Lower leg skin (tissue), 4 donors: ENCODE data around the gene KCNG4. TPM values are rescaled to one million over a fixed set of nuclear protein-coding genes. Genes with fewer than 3 reads are reported as not detected.

Experiments used
- DNase-seq, 2 donors: peaks; one replicate each; pipeline ENCODE4 v3.0.0-alpha.2; 2019; ENCODE audit warnings: low spot score in 2 of 2
- H3K4me3 ChIP-seq: fragments of 200-600 bp; sonication (generic); 2 replicates; pipeline ENCODE4 v1.5.1; 2017; ENCODE audit warnings: mild to moderate bottlenecking, low read depth; ENCODE audit not compliant: poor library complexity, severe bottlenecking
- POLR2A ChIP-seq, 2 donors: fragments of 450-650 bp; IDR thresholded peaks; one replicate each; pipeline ENCODE4 v1.6.1; 2016 to 2017; ENCODE audit warnings: antibody characterized with exemption in 2 of 2, mild to moderate bottlenecking in 1 of 2, moderate library complexity in 1 of 2
- WGBS, 2 donors: methylation state at CpG; one replicate each; pipeline ENCODE4 v1.1.5; 2018; 5-methylcytosine and 5-hydroxymethylcytosine counted together
- intact Hi-C: fragments of 100-400 bp; cut with DNase I; formaldehyde crosslinking; loops from one replicate; pipeline ENCODE4 v1.15.0; 2023; ENCODE audit warnings: low total_unique reads
- total RNA-seq, 4 donors: library from RNA; depleted of rRNA; stranded (reverse); fragments of >200 nt; gene quantifications; one replicate each; pipeline ENCODE4 v1.1.0, GENCODE V29; 2016
- TF ChIP-seq, protein P1 (sequence below), 3 donors: fragments of 450-650 bp; IDR thresholded peaks; one replicate each; pipeline ENCODE4 v1.5.1; 2016; ENCODE audit warnings: antibody characterized with exemption in 3 of 3, mild to moderate bottlenecking in 3 of 3, moderate library complexity in 2 of 3

The KCNG4 gene
- total RNA-seq, 4 donors from 2014 or later: not detected

- DNase-seq: no peak
- TF ChIP-seq POLR2A (IDR thresholded peaks at IDR 0.05): no peak
- TF ChIP-seq, protein P1, sequence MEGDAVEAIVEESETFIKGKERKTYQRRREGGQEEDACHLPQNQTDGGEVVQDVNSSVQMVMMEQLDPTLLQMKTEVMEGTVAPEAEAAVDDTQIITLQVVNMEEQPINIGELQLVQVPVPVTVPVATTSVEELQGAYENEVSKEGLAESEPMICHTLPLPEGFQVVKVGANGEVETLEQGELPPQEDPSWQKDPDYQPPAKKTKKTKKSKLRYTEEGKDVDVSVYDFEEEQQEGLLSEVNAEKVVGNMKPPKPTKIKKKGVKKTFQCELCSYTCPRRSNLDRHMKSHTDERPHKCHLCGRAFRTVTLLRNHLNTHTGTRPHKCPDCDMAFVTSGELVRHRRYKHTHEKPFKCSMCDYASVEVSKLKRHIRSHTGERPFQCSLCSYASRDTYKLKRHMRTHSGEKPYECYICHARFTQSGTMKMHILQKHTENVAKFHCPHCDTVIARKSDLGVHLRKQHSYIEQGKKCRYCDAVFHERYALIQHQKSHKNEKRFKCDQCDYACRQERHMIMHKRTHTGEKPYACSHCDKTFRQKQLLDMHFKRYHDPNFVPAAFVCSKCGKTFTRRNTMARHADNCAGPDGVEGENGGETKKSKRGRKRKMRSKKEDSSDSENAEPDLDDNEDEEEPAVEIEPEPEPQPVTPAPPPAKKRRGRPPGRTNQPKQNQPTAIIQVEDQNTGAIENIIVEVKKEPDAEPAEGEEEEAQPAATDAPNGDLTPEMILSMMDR (IDR thresholded peaks at IDR 0.05): no peak
- intact Hi-C loops: no loop called here
- H3K4me3 ChIP-seq: no peak overlapping the region
- WGBS, 2 donors: 67 to 76% methylated on average over 8 of the region's 8 CpGs
These were observed 13.8 kb downstream of the KCNG4 start for GRCh38 chr16:84226026-84226425.

DNA sequence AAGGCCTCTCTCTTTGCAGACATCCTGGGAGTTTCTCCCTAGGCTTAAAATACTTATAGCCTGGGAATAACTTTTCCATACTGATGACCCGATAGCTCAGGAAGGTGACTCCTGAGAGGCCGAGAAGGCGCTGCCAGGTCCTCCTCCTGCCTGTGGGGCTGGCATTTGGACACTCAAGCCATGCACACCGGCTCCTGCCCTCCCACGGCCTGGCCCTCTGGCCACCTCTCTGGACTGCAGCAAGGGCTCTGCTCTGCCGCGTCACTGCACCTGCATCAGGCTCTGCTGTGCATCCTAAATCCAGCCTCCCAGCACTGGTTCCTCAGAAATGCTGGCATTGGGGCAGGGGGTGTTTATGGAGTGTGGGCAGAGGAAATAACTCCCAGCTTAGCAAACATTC is 14.2 kb downstream of the KCNG4 start:
- no peak overlapping the region for H3K4me3 ChIP-seq
- 79 to 91% methylated on average over 7 of the region's 7 CpGs for WGBS, 2 donors
- intact Hi-C loops: no loop called here
- TF ChIP-seq, protein P1 (IDR thresholded peaks at IDR 0.05): no peak
- TF ChIP-seq POLR2A (IDR thresholded peaks at IDR 0.05): no peak
- DNase-seq: no peak

- WGBS, 2 donors: 82 to 86% methylated on average over 3 of the region's 3 CpGs
- H3K4me3 ChIP-seq: no peak overlapping the region
- no peak for DNase-seq
- intact Hi-C loops: no loop called here
- TF ChIP-seq POLR2A (IDR thresholded peaks at IDR 0.05): no peak
- TF ChIP-seq, protein P1 (IDR thresholded peaks at IDR 0.05): no peak
These were observed 14.7 kb downstream of the KCNG4 start for GRCh38 chr16:84225126-84225525.

DNA sequence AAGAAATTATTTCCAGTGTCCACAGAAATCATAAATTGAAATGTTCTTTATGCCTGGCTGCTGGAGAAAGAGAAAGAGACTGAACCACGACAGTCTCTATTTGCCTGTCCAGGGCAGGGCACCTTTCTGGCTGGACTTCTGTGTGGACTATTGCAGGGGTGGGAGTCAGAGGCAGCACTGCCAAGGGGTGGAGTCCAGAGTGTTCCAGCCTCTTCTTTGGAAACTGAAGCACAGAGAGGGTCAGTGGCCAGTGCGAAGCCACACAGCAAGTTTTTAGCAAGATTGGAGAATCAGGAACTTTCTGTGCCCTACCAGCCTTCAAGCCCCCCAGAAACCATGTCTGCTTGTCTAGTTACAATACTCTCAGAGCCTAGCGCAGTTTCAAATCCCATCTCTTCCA is 15.3 kb downstream of the KCNG4 start:
- WGBS, 2 donors: 87 to 91% methylated on average over 3 of the region's 3 CpGs
- no peak overlapping the region for H3K4me3 ChIP-seq
- no peak for TF ChIP-seq POLR2A (IDR thresholded peaks at IDR 0.05)
- TF ChIP-seq, protein P1 (IDR thresholded peaks at IDR 0.05): no peak
- intact Hi-C loops: no loop called here
- DNase-seq: no peak

DNA sequence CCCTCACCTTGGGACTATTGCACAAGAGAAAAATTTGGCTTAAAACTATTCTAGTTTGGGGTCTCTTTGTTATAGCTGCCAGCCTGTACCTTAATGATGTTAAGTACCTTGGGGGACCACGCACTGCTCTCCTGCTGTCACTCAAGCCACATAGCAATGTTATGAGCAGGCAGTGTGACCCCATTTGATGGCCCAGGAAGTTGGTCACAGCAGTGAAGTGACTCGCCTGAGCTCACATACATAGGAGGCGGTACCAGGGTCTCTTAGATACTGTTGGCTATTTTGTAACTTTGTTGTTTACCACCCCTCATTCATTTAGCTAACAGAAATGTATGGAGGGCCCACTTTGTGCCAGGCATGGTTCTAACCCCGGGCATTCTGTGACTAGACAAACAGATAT is 16.4 kb downstream of the KCNG4 start:
- intact Hi-C loops: no loop called here
- no peak for DNase-seq
- no peak overlapping the region for H3K4me3 ChIP-seq
- TF ChIP-seq POLR2A (IDR thresholded peaks at IDR 0.05): no peak
- TF ChIP-seq, protein P1 (IDR thresholded peaks at IDR 0.05): no peak
- 88 to 96% methylated on average over 4 of the region's 4 CpGs for WGBS, 2 donors

DNA sequence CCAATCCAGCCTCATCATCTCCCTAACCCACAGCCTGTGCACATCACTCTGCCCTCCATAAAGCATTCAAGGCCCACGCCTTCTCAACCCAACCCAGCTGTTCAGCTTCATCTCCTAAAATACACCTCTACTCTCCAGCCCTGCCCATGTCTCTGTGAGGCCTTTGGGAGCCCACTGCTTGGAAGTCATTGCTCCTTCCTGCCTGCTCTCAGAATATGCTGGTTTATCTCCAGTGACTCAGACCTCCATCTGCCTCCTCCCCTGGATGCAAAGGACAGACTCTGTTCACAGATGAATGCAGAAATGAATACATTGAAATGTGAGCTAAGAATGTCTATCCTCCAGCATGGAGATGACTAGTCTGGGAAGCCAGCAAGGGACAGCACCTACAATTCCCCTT is 19.0 kb downstream of the KCNG4 start:
- intact Hi-C loops: no loop called here
- WGBS, 2 donors: 100% methylated on average over 1 of the region's 1 CpG
- TF ChIP-seq, protein P1 (IDR thresholded peaks at IDR 0.05): no peak
- TF ChIP-seq POLR2A (IDR thresholded peaks at IDR 0.05): no peak
- DNase-seq: no peak
- no peak overlapping the region for H3K4me3 ChIP-seq
